ENCODE results near the gene INPP5K.

The INPP5K gene

GRCh38 chr17:1560101-1560857, 43.9 kb upstream of the INPP5K start (continued):
- no peak for TF ChIP-seq ZNF777 (tag by site-specific recombination; IDR thresholded peaks at IDR 0.05; ENCODE audit: borderline replicate concordance)
- no peak for TF ChIP-seq ZNF274 (IDR thresholded peaks at IDR 0.05; ENCODE audit: low read length)
- TF ChIP-seq ZNF274 (tag by site-specific recombination; IDR thresholded peaks at IDR 0.05; ENCODE audit: borderline replicate concordance): no peak

- POLR2A ChIA-PET: no interaction called here
- peaks cover 6% of the 10 kb centered on the region for H3K4me1 ChIP-seq (ENCODE audit: control insufficient read depth, insufficient read depth, low read length)
- peaks cover 10 to 46% of the 10 kb centered on the region in 2 experiments; a peak in 2 of 3 replicates for H3K36me3 ChIP-seq (ENCODE audit: control insufficient read depth in 2 of 2, insufficient read depth in 1 of 2, low read length in 2 of 2)
- CTCF ChIA-PET: interaction anchor here (0.7 to 2.8 kb wide), 3 partner anchors 15 to 59 kb away, joined by 3 to 10 read pairs (median 4); no protein-coding TSS in a partner anchor
- TF ChIP-seq GLIS1 (tag by site-specific recombination; IDR thresholded peaks at IDR 0.05) (peak; percentile 67), ZNF132 (tag by site-specific recombination; IDR thresholded peaks at IDR 0.05; ENCODE audit: borderline replicate concordance) (no peak), SP2 (tag by site-specific recombination; IDR thresholded peaks at IDR 0.05) (no peak), ZBTB21 (tag by site-specific recombination; IDR thresholded peaks at IDR 0.05) (no peak), OVOL3 (tag by site-specific recombination; IDR thresholded peaks at IDR 0.05) (no peak), KLF9 (tag by site-specific recombination; IDR thresholded peaks at IDR 0.05; ENCODE audit: low read depth) (no peak), ZNF223 (tag by site-specific recombination; IDR thresholded peaks at IDR 0.05) (no peak), WT1 (tag by site-specific recombination; IDR thresholded peaks at IDR 0.05) (peak; percentile 64; the same call in 1 of the 2 replicates), ZFP3 (tag by site-specific recombination; IDR thresholded peaks at IDR 0.05; ENCODE audit: low read depth) (no peak), PRDM10 (tag by site-specific recombination; IDR thresholded peaks at IDR 0.05) (0 out of 2 replicates have a peak, but pooled peaks have one; percentile 21)
- TF ChIP-seq, protein P1, sequence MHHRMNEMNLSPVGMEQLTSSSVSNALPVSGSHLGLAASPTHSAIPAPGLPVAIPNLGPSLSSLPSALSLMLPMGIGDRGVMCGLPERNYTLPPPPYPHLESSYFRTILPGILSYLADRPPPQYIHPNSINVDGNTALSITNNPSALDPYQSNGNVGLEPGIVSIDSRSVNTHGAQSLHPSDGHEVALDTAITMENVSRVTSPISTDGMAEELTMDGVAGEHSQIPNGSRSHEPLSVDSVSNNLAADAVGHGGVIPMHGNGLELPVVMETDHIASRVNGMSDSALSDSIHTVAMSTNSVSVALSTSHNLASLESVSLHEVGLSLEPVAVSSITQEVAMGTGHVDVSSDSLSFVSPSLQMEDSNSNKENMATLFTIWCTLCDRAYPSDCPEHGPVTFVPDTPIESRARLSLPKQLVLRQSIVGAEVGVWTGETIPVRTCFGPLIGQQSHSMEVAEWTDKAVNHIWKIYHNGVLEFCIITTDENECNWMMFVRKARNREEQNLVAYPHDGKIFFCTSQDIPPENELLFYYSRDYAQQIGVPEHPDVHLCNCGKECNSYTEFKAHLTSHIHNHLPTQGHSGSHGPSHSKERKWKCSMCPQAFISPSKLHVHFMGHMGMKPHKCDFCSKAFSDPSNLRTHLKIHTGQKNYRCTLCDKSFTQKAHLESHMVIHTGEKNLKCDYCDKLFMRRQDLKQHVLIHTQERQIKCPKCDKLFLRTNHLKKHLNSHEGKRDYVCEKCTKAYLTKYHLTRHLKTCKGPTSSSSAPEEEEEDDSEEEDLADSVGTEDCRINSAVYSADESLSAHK (tag by site-specific recombination; IDR thresholded peaks at IDR 0.05): no peak
- TF ChIP-seq, protein P2, sequence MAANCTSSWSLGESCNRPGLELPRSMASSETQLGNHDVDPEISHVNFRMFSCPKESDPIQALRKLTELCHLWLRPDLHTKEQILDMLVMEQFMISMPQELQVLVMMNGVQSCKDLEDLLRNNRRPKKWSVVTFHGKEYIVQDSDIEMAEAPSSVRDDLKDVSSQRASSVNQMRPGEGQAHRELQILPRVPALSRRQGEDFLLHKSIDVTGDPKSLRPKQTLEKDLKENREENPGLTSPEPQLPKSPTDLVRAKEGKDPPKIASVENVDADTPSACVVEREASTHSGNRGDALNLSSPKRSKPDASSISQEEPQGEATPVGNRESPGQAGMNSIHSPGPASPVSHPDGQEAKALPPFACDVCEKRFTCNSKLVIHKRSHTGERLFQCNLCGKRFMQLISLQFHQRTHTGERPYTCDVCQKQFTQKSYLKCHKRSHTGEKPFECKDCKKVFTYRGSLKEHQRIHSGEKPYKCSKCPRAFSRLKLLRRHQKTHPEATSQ (tag by site-specific recombination; IDR thresholded peaks at IDR 0.05): no peak
- TF ChIP-seq, protein P3, sequence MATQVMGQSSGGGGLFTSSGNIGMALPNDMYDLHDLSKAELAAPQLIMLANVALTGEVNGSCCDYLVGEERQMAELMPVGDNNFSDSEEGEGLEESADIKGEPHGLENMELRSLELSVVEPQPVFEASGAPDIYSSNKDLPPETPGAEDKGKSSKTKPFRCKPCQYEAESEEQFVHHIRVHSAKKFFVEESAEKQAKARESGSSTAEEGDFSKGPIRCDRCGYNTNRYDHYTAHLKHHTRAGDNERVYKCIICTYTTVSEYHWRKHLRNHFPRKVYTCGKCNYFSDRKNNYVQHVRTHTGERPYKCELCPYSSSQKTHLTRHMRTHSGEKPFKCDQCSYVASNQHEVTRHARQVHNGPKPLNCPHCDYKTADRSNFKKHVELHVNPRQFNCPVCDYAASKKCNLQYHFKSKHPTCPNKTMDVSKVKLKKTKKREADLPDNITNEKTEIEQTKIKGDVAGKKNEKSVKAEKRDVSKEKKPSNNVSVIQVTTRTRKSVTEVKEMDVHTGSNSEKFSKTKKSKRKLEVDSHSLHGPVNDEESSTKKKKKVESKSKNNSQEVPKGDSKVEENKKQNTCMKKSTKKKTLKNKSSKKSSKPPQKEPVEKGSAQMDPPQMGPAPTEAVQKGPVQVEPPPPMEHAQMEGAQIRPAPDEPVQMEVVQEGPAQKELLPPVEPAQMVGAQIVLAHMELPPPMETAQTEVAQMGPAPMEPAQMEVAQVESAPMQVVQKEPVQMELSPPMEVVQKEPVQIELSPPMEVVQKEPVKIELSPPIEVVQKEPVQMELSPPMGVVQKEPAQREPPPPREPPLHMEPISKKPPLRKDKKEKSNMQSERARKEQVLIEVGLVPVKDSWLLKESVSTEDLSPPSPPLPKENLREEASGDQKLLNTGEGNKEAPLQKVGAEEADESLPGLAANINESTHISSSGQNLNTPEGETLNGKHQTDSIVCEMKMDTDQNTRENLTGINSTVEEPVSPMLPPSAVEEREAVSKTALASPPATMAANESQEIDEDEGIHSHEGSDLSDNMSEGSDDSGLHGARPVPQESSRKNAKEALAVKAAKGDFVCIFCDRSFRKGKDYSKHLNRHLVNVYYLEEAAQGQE (tag by site-specific recombination; IDR thresholded peaks at IDR 0.05): peak; percentile 69
- H3K4me3 ChIP-seq (ENCODE audit: low read depth, low read length): no peak overlapping the region
- no peak overlapping the region for H3K27ac ChIP-seq (ENCODE audit: extremely low read depth, low read depth, low read length)
- H3K9me3 ChIP-seq (ENCODE audit: control insufficient read depth, insufficient read depth, low read depth, low read length): no peaks in the 10 kb centered on the region
Observed at GRCh38 chr17:1559047-1560043, 42.9 kb upstream of the INPP5K start.

All from HEK293 (cell line).